HFF-Myc (cell line): ENCODE measurements around the gene PHLDB3.

Experiments used
- DNase-seq: peaks from one replicate; pipeline ENCODE4 v3.0.0-alpha.2; 2011; ENCODE audit warnings: low read depth; ENCODE audit errors: extremely low read depth
- H3K4me3 ChIP-seq: replicated peaks from 2 replicates; pipeline ENCODE4 v1.5.1; 2011; ENCODE audit warnings: low read depth, mild to moderate bottlenecking, control low read depth, low read length
- TF ChIP-seq, protein P1 (sequence below): IDR thresholded peaks from 2 replicates; pipeline ENCODE4 v1.5.1; 2012; ENCODE audit warnings: mild to moderate bottlenecking, low read depth, low read length, control low read depth; ENCODE audit errors: missing control alignments

Gene PHLDB3

GRCh38 chr19:43486412-43486811 lies 18.1 kb downstream of the PHLDB3 start:
- no peak overlapping the region for H3K4me3 ChIP-seq
- no peak for DNase-seq
- TF ChIP-seq, protein P1, sequence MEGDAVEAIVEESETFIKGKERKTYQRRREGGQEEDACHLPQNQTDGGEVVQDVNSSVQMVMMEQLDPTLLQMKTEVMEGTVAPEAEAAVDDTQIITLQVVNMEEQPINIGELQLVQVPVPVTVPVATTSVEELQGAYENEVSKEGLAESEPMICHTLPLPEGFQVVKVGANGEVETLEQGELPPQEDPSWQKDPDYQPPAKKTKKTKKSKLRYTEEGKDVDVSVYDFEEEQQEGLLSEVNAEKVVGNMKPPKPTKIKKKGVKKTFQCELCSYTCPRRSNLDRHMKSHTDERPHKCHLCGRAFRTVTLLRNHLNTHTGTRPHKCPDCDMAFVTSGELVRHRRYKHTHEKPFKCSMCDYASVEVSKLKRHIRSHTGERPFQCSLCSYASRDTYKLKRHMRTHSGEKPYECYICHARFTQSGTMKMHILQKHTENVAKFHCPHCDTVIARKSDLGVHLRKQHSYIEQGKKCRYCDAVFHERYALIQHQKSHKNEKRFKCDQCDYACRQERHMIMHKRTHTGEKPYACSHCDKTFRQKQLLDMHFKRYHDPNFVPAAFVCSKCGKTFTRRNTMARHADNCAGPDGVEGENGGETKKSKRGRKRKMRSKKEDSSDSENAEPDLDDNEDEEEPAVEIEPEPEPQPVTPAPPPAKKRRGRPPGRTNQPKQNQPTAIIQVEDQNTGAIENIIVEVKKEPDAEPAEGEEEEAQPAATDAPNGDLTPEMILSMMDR = no peak

DNA sequence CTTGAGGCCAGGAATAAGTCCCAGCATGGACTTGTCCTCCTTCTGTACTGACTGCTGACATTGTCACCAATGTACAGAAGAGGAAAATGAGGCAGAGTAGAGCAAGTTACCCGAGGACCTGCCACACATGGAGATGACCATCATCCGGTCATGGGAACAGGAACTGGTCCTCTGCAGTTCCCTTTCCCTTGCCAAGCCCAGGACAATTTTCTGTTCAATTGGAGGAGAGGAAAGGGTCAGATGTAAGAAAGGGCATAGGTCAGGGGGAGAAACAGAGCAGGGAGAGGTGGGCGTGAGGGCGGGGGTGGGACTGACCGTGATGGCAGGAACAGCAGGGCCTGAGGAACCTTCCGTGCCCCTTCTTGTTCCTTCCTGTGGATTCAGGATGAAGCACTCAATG lies 18.6 kb downstream of the PHLDB3 start:
- TF ChIP-seq, protein P1 = no peak
- DNase-seq = no peak
- H3K4me3 ChIP-seq = no peak overlapping the region

DNA sequence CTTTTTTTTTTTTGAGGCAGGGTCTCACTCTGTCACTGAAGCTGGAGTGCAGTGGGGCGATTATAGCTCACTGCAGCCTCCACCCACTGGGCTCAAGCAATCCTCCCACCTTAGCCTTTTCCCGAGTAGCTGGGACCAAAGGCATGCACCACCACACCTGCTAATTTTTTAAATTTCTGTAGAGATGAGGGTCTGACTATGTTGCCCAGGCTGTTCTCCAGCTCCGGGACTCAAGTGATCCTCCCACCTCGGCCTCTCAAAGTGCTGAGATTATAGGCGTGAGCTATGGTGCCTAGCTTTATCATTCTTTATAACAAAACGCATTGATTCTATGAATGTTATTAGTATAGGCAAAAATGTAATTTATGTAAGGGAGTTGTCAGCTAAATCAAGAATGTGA lies 21.3 kb downstream of the PHLDB3 start:
- DNase-seq = no peak
- TF ChIP-seq, protein P1 = no peak
- H3K4me3 ChIP-seq = no peak overlapping the region

DNA sequence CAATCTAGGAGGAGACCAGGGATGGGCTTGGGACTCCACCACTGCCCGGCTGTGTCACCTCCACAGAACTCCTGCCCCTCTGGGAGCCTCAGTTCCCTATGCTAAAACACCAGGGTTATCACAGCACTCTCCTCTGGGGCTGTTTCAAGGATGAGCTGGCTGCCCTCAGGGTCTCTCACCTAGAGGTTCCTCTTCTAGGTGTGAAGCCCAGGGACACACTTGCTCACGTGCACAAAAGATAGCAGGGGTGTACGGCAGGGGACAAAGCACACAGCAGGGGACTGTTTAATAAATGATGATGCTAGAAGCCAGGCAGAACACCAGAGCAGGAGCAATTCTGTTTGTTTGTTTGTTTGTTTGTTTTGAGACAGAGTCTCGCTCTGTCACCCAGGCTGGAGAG lies 22.4 kb downstream of the PHLDB3 start:
- no peak overlapping the region for H3K4me3 ChIP-seq
- TF ChIP-seq, protein P1 = no peak
- no peak for DNase-seq

- TF ChIP-seq, protein P1 = no peak
- DNase-seq = no peak
- no peak overlapping the region for H3K4me3 ChIP-seq
These were observed 22.8 kb downstream of the PHLDB3 start for GRCh38 chr19:43481701-43482100.

- TF ChIP-seq, protein P1 = no peak
- H3K4me3 ChIP-seq = no peak overlapping the region
- DNase-seq = no peak
These were observed 24.0 kb downstream of the PHLDB3 start for GRCh38 chr19:43480574-43480973.

DNA sequence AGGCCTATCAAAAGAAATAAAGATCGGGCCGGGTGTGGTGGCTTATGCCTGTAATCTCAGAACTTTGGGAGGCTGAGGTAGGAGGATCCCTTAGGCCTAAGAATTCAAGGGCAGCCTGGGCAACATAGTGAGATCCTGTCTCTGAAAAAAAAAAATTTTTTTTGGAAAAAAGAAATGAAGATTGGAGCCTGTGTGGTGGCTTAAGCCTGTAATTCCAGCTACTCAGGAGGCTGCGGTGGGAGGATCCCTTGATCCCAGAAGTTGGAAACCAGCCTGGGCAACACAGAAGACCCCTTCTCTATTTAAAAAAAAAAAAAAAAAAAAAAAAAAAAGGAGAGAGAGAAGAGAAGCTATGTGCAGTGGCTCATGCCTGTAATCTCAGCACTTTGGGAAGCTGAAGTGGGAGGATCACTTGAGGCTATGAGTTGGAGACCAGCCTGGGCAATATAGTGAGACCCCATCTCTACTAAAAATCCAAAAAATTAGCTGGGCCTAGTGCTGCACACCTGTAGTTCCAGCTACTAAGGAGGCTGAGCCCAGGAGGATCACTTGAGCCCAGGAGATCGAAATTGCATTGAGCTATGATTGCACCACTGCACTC lies 24.5 kb downstream of the PHLDB3 start:
- no peak for DNase-seq
- H3K4me3 ChIP-seq = no peak overlapping the region
- TF ChIP-seq, protein P1 = no peak
